ENCODE data around the gene RHBDF2.
A peak's percentile ranks its signal among the peaks of the same experiment; 100 is the strongest.

Gene RHBDF2

DNA sequence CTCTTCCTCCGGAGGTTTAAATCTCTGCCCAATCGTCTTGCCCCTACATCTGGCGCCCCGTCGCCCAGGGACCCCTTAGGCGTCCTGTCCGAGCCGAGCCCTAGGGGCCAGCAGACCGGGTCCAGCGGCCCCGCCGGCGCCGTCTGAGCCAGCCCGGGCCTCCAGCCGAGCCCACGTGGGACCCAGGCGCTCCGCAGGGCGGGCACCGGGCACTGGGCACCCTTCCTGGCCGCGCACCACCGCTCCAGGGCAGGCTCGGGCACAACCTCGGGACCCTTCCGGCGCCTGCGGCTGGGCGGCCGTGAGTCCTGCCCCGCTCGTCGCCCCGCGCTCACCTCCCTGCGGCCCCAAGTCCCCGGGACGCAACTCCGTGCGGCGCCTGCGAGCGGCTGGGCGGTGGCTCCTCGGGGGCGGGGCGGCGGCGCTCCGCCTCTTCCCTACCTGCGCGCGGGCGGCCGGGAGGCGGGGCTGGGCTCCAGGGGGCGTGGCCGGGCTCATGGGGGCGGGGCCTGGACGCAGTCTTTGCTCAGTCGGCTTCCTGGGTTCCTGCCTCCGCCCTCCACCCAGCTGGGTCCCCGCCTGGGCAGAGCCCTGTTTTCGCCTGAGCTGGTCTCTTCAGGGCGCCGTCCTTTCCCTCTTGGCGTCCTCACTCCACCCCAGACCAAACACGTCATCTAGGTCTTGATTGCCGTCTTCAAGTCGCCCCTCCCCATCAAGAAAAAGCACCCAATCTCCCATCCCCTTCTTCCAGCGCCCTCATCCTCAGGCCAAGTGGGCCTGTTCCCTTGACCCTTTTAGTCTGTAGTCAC, at the start of gene RHBDF2:
TSS of gene RHBDF2 (minus strand) at position 406 of the 809 bp plus-strand sequence. CDS start 19,899 bp downstream, outside the sequence.
- peak; percentile 48 for DNase-seq (ENCODE audit: low read depth)

DNA sequence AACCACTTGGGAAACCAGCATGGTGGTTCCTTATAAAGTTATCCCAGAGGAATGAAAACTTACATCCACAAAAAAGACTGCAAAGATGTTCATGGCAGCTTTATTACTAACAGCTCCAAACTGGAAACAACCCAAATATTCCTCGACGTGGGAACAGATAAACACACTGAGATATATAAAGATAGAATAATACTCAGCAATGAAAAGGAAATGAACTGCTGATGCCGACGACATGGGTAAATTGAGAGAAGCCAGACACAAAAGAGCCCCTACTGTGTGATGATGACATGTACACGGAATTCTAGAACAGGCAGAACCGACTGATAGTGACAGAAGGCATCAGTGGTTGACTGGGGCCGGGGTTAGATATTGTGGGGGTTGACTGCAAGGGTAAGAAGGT, 48.3 kb upstream of the RHBDF2 start:
- no peak for DNase-seq (ENCODE audit: low read depth)

DNA sequence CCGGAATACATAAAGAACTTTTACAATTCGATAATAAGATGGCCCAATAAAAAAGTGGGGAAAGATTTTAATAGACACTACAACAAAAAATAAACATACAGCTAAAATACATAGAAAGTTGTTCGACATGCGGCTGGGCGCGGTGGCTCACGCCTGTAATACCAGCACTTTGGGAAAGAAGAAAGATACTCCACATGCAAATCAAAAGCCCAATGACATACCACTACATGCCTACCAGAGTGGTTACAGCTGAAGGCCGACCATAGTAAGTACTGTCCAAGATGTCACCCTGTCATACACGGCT, 47.9 kb upstream of the RHBDF2 start:
- DNase-seq (ENCODE audit: low read depth), result no peak

- no peak for DNase-seq (ENCODE audit: low read depth)
Observed at GRCh38 chr17:76548378-76549214, 47.4 kb upstream of the RHBDF2 start.

DNA sequence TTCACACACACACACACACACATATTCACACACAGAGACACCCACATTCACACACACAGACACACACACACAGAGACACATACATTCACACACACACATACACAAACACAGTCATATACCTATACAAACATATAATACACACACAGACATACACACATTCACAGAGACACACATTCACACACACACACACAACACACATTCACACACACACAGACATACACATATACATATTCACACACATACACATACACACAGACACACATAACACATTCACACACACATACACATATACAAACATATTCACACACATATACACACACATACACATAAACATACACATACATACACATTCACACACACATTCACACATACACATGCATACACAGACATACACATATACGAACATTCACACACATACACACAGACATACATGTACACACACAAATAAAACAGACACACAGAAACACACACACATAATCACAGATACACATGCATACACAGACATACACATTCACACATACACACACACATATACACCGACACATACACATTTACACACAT, 46.5 kb upstream of the RHBDF2 start:
- DNase-seq (ENCODE audit: low read depth), result no peak

- DNase-seq (ENCODE audit: low read depth), result peak; percentile 59
Observed at GRCh38 chr17:76547183-76547641, 46.0 kb upstream of the RHBDF2 start.

- peak; percentile 71 for DNase-seq (ENCODE audit: low read depth)
Observed at GRCh38 chr17:76546556-76547182, 45.4 kb upstream of the RHBDF2 start.

DNA sequence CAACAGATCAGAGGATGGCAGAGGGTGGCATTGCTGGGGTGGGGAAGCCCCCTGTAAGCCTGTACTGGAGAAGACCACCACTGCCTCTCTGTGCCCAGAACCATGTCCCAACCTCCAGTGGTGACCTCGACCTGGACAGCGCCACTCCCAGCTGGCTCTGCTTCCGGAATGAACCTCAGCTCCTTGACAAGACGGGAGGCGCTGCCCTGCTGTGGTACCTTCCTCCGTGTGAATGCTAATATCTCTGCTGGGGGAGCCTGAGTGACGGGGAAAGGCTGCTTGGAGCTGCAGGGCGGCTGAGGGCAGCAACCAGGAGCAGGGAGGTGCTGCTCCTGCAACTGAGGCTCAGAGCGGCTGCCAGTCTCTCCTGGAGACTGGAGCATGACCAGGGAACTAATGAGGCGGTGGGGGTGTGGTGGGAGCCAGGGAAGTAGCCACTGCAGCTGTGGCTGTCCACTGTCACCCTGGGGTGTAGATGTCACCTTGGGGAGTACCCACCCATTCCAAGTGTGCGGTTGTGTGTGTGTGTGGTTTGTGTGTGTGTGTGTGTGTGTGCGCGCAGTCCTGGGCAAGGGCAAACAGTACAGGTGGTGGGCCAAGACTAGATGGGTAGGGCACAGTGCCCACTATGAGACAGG, 44.8 kb upstream of the RHBDF2 start:
- DNase-seq (ENCODE audit: low read depth), result no peak

GRCh38 chr17:76544546-76545365, 43.5 kb upstream of the RHBDF2 start:
- DNase-seq (ENCODE audit: low read depth), result no peak

DNA sequence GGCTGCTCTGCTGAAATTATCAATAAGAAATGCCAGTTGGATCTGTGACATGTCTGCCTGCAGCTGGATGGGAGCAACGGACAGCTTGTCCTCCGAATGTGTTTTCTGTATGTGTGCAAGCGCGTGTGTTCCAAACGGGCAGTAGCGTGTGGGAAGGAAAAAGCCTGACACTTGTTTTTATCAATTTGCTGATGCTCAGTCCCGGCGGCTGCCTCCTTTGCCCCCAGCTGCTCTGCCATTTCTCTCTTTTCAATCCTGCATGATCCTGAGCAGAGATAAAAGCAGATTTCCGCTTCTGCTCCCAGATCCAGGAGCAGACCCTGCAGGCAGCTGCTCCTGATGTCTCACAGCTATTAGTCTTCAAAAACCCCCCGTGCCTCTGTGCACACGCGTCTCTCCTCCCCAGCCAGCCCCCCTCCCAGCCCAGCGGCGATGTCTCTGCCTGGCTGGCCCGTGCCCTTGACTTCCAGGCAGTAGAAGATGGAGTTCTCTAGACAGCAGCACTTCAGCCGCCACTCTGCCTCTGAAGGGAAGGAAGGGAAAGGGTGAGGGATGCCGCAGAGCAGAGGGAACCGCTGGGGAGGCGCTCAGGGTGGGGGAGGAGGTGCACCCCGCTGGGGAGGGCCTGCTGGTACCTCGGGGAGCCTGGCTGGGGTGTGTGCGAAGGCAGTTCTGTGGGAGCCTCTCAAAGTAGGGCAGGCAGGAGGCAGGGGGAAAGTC, 42.8 kb upstream of the RHBDF2 start:
- DNase-seq (ENCODE audit: low read depth), result no peak

DNA sequence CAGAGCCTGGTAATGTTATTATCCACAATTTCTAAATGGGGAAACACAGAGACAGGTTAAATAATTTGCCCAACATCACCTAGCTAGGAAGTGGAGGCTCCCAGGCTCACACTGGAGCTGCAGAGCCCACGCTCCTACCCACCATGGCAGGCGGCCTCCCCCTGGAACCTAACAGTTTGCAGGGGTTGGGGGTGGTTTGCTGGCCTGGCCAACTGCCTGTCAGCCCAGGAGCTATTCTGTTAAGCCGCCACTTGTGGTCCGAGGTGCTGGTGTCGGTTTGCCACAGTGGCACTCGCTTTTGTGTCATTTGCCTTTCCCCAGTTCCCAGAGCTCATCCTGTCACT, 42.2 kb upstream of the RHBDF2 start:
- DNase-seq (ENCODE audit: low read depth), result no peak

DNA sequence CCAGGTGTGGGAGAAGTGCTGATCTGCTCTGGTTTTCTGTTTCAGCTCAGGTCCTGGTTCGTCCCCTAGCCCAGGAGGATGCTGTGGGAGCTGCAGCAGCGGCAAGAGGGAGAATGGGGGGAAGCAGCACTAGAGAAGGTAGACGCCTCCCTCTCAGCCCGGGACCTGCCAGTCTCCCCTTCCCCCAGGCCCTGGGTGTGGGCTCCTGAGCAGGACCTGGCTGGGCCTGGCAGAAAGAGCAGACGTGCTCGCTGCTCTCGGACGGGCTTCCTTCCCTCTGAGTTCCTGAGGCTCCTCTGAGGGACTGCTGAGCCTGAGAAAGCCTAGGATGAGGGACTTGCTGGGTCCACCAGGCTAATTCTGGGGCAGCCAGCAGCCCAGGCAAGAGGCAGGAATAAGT, 41.8 kb upstream of the RHBDF2 start:
- no peak for DNase-seq (ENCODE audit: low read depth)

DNA sequence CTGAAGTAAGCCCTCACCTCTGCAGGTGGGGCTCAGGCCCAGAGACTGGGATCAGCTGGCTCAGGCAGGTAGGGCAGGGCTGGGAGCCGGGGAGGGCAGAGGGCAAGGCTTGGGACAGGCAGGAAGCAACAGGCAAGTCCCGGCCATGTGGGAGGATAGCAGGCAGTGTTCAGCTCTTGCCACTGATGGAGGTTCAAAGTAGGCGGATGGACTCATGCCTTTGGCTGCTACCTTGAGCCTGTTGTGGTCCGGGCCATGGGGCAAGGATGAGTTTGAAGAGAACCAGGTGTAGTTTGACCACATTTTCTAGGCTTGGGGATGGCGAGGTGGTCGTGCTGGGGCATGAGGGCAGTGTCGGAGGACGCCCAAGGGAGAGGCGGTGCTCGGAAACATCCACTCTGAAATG, 41.3 kb upstream of the RHBDF2 start:
- no peak for DNase-seq (ENCODE audit: low read depth)

DNA sequence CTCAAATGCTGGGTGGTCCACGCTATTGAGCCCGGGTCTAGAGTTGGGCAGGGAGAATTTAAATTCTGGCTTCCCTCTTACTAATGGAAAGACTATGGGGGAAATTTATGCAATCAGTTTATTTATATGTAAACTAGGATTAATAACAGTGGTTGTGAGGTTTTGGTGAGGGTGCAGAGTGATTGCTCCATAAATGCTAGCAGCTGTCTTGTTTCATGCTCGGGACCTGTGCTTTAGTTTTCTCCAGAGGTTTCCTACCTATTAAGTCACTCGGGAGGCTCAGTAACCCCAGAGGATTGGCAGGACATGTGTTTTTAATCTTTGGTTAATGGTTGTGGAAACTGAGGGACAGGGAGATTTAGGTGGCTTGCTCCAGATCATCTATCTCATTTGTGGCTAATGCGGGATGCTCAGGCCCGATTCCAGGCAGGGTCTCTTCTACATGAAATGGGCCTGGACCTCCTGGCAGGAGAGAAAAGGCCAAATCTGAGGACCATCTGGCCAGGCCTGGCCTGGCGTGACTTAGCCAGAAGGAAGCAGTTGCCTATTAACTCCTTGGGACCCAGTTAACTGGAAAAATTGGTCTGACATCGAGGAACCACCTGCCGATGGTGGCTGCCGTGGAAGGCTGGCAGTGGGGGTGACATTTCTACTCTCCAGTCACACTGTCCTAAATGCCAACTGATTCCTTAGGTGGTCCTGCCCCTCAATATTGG, 40.7 kb upstream of the RHBDF2 start:
- DNase-seq (ENCODE audit: low read depth), result no peak

DNA sequence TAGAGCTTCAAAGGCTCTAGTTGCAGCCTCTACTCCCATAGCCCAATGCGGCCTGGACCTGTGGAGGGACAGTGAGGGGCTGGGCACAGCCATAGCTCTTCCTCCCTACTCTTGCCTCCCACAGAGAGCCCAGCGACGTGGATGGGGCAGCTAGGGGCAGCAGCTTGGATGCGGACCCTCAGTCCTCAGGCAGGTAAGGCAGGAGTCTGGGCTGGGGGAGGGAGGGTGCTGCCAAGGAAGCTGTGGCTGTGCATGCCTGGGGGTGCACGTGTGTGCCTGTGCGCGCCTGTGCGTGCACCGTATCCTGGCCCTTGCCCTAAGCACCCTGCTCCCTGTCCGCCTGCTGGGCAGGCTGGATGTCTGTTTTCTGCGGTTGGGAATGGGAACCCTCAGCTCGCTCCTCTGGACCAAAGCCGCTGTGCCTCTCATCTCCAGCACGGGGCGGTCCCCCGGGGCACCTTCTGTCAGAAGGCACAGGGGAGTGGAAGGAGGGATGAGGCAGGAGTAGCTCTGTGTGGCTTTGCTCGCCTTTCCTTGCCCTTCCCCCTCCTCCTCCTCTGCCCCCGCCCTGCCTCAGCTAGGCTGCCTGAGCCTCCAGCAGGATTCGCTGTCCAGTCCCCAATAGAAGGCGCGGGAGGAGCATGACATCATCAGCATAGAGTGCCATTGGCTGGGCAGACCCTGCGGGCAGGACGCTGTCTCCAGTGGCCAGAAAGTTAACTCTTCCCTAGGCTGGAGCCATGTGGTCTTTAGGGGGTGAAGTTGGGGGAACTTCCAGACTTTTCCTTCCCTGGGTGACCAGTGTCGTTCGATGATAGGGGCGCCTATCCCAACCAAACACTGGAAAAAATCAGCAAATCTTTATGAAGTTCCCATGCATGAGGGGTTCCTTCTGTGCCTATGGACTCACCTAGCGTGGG, 39.4 kb upstream of the RHBDF2 start:
- peak; percentile 87 for DNase-seq (ENCODE audit: low read depth)

DNA sequence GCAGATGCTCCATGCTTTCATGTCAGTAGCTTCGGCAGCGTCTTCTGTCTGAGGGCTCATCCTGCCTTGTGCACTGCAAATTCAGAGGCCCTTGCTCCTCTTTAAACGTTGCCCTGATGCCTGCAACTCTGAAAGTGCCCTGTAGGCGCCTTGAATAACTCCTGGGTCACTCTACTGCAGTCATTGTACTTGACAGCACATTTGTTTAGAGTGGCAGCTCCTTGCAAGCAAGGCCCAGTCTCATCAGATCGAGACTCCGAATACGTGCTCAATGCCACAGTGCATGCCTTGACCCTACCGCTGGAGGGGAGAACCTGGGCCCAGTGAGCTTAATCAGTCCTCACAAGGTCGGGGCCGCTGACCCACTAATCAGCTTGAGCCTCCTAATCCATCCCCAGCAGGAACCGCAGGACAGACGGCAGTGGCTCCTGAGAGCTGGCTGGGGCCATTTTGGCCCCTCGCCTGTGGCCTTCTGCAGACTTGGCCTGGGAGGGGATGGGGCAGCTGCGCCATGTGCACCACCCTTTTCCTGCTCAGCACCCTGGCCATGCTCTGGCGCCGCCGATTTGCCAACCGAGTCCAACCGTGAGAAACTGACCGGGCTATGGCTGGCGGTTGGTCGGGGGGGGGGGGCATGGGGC, 38.5 kb upstream of the RHBDF2 start, which contains the start of gene PRCD:
TSS of gene PRCD (plus strand) at position 414 of the 641 bp plus-strand sequence. CDS start at position 512, 98 bp downstream.
- no peak for DNase-seq (ENCODE audit: low read depth)

- DNase-seq (ENCODE audit: low read depth), result no peak
Observed at GRCh38 chr17:76538941-76539570, 37.8 kb upstream of the RHBDF2 start.

Measured in fibroblast of gingiva (primary cell).